ENCODE results near the gene APBA2.

APBA2 gene

DNA sequence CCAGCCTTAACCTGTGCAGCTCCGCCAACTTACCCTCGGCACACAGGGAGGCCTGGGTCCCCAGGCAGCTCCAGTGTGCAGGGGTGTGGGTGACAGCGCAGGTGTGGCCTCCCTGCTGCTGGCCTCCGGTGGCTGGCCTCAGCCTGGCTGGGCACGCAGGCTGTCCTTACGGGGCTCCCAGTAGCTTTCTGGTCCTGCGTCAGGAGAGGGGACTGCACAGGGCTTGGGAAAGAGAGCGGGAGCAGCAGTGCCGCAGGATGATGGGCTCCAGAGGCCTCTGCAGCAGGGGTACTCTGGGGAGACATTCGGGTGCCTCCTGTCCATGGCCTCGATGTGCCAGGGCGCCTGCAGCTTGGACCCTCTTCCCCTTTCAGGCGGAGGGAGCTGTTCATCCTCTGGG lies 9.4 kb downstream of the APBA2 start:
- in situ Hi-C loops (cut with MboI; ENCODE audit: low sequenced_read_pairs), result no loop called here

DNA sequence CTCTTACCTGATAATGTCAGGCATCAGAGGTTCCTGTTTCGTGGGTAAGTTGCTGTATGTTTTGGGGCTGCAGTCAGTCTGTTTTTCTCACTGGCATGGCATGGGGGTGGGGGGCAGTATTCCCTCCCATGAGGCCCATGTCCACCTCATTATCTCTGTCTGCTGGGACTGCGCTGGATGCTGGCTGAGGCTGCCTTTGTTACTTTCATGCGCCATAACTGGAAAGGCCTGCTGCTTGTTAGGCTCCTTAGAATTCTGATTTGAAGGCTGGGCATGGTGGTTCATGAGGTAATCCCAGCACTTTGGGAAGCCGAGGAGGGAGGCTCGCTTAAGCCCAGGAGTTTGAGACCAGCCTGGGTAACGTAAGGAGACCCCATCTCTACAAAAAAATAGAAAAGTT lies 9.8 kb downstream of the APBA2 start:
- in situ Hi-C loops (cut with MboI; ENCODE audit: low sequenced_read_pairs), result no loop called here

- in situ Hi-C loops (cut with MboI; ENCODE audit: low sequenced_read_pairs), result no loop called here
Observed at GRCh38 chr15:28896951-28897350, 11.2 kb downstream of the APBA2 start.

DNA sequence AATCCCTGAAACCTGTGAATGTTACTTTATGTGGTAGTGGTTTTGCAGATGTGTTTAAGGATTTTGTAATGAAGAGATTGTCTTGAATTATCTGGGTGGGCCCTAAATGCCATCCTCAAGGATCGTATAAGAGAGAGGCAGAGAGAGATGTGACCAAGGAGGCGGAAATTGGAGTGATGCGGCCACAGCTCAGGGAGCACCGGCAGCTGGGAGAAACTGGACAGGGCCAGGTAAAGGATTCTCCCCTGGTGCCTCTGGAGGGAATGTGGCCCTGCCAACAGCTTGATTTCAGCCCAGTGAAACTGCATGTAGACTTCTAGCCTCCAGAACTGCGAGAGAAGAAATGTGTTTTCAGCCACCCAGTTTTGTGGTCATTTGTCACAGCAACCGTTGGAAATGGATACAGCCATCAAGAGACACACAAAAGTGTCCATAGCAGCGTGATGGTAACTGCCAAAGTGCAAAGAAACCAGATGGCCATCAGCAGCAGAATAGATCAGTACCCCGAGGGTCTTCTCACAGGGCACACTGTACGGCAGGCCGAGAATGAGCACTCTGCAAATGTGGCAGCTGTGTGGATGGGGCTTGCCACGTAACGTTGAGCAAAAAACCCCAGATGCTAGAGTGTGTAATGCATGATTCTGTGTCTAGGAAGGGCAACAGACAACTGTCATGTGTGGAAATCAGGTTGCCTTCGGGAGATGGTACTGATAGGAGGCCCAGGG lies 12.2 kb downstream of the APBA2 start:
- in situ Hi-C loops (cut with MboI; ENCODE audit: low sequenced_read_pairs), result no loop called here

DNA sequence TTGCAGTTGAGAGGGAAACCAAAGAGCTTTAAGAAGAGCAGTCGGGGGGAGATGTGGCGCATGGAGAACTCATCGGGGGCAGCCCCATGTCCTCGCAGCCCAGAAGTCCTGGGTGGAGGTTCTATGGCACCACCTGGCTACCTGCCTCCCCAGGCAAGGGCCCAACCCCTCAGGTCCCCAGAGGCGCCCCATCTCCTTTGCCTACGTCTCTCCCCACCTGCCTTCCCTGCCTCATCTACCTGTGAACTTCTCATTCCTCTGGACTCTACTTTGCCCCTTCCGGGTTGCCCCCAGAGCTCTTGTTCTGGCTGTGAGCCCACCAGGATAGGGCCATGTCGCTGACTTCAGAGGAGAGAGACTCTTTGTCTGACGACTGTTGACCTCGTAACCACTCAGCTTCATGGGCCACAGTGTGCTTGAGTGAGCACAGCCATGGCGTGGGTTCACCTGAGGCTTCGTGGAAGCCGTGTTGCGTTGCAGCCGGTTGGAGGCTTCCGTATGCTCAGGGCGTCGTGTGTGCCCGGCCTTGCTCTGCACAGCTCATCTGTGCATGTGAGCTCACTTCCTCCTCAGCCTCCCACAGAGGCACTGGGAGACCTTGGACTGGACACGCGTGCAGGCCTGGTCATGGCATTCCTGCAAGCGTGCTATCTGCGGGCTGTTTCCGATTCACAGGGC lies 13.4 kb downstream of the APBA2 start:
- in situ Hi-C loops (cut with MboI; ENCODE audit: low sequenced_read_pairs), result no loop called here

DNA sequence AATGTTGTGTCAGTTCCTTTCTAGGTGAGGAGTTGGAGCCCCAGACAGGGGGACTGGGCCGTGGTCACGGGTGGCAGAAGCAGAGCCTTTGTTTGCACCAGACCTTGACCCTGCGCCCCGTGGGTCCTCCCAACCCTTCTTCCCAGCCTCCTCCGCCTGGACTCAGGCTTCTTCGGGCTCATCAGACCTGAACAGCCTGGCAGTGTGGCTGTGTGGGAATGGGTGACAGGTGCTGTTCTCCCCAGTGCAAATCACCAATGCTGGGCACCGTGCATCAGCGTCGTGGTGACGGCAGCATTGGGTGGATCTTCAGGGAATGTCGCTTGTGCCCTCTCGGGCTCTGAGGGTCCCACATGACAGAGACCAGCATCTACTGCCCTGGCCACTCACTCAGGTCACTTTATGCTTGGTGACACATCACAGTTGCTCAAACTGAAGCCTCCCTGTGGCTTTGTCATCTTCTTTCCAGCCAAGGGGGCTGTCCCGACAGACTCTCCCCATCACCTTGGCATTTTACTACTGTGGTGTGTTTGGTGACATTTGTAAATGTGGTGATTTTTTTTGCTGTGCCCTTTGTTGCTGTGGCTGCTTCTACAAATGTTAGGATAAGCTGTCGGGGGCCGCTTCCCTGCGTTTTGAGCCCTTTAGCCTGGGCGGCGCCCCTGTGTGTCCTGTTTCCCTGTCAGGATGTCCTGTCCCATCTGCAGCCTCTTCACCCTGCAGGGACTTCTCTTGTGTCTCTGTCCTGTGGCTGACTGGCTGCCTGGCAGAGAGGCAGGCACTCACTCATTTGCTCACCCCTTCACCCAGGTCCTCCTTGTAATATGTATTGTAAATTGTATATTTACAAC lies 14.5 kb downstream of the APBA2 start:
- in situ Hi-C loops (cut with MboI; ENCODE audit: low sequenced_read_pairs), result no loop called here

DNA sequence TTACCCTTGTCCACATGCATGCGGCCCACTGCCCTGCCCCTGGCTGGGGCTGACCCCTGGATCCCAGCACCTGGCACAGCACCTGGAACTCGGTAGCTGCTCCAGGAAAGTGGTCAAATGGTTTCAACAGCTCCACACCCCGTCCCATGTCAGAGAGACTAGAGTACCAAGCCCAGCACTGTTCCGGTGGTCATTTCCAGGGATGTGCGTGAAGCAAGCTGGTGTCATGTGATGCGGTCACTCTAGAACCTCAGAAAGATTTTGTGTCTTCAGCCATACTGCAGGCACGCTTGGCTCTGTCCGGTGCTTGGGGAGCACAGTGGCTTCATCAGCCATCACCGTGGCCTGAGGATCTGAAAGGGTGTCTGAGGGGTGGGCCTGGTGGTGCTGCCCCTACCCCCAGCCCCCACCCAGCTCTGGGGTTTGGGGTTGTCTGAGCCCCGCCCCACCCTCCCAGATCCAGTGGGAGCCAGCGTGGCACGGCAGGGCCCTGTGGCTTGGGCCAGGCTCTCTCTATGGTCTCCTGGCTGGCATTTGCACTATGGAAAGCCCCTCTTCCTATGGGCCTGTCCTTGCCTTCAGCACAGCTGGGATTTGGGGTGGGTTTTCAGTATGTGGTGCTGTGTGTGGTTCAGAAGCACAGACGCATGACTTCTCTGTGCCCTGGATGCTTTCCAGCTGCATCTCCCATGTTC lies 15.3 kb downstream of the APBA2 start:
- in situ Hi-C loops (cut with MboI; ENCODE audit: low sequenced_read_pairs), result no loop called here

GRCh38 chr15:28901587-28901980 lies 15.8 kb downstream of the APBA2 start:
- in situ Hi-C loops (cut with MboI; ENCODE audit: low sequenced_read_pairs), result no loop called here

DNA sequence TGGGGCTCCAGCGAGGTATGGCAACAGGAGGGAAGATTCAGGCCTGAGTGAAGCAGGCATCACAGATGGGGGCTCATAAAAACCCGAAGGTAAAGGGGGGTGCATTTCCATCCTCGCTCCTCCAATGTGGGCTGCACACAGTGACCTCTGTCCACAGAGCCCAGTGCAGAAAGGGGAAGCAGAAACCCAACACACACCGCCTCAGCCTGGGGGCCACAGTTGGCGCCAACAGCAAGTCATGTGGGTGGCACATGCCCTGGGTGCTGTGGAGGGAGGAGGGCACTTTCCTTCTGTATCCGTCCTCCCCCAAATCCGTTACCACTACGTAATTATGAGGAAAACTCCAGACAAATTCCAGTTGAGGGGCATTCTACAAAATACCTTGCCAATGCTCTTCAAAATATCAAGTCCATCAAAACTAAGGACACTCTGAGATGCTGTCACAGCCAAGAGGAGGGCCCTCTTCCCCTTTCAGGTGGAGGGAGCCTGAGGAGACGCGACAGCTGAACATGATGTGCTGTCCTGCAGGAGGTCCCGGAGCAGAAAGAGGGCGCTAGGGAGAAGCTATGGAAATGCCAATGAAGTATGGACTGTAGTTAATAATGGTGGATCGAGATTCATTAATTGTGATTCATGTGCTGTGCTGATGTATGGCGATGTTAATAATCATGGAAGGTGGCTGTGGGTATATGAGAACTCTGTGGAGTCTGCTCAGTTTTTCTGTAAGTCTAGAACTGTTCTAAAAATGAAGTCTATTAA lies 16.4 kb downstream of the APBA2 start:
- in situ Hi-C loops (cut with MboI; ENCODE audit: low sequenced_read_pairs), result no loop called here

DNA sequence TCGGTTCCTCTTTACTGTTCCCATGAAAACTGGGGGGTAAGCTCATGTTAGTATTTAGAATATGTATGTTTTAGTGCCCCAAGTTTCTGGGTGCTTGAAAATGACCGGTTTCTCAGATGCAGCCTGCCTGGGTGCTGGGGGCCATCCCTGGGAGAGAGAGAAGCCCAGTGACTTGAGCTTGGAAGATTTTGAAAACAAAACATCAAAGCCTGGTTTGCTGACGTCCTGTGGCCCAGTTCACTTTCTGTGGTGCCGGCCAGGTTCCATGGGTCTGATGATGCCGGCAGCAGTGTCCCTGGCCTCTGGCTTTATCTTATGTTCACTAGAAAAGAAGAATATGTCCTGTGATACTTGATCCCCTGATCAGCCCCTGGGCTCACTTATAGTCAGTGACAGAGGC lies 17.1 kb downstream of the APBA2 start:
- in situ Hi-C loops (cut with MboI; ENCODE audit: low sequenced_read_pairs), result no loop called here

GRCh38 chr15:28903555-28903954 lies 17.8 kb downstream of the APBA2 start:
- in situ Hi-C loops (cut with MboI; ENCODE audit: low sequenced_read_pairs), result no loop called here

- in situ Hi-C loops (cut with MboI; ENCODE audit: low sequenced_read_pairs), result no loop called here
Observed at GRCh38 chr15:28904003-28904402, 18.2 kb downstream of the APBA2 start.

DNA sequence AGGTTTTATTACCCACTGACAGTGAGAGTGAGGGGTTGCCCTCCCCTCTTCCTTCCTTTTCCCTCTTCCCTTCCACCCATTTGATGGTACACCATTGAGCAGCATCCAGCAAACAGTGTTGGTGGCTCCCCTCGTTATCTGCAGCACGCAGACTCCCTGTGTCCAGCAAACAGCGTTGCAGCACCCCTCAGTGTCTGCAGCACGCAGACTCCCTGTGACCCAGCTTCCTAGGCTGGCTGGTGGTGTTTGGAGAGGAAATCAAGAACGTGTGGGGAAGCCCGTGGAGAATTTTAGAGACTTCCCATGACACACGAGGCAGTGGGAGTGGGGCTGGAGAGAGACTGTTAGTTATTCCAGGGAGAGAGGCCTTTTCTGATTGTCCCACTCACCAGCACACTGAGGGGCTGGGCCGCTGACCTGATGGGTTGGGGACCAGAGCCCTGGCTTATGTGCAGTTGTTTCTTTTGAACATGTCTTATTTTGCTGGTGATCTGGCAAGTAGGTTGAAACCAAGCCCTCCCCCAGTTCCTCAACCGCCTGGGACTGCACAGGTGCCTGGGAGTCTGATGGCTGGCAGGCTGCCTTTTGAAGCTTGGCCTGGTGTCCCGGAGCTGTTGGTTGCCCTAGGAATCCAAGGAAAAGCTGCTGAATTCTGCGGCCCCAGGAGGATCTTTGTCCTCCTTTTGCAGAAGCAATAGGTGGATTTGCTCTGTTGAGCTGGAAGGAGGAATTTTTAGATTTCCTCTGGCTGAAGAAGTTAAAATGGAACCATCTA lies 19.0 kb downstream of the APBA2 start:
- in situ Hi-C loops (cut with MboI; ENCODE audit: low sequenced_read_pairs), result no loop called here

- in situ Hi-C loops (cut with MboI; ENCODE audit: low sequenced_read_pairs), result no loop called here
Observed at GRCh38 chr15:28907338-28907960, 21.7 kb downstream of the APBA2 start.

GRCh38 chr15:28909958-28910500 lies 24.3 kb downstream of the APBA2 start:
- in situ Hi-C loops (cut with MboI; ENCODE audit: low sequenced_read_pairs), result no loop called here

- in situ Hi-C loops (cut with MboI; ENCODE audit: low sequenced_read_pairs), result no loop called here
Observed at GRCh38 chr15:28911310-28911931, 25.6 kb downstream of the APBA2 start.

DNA sequence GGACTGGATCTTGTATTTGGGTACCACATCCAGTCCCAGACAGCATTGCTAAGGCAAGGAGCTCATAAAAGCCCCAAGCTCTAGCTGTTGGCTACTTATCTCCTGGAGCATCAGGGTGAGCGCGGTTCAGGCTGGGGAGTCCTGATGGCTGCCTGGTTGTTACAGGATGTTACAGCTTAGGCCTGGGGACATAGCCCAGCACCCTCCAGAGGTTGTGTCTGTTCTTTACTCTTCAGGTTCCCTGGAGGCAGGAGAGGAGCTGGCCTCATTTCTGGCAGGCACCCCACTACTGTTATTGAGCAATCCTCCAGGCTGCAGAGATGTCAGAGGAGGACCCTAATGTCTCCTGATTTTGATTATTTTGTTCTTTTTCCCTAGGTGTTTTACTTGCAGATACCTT lies 26.6 kb downstream of the APBA2 start:
- in situ Hi-C loops (cut with MboI; ENCODE audit: low sequenced_read_pairs), result no loop called here

- in situ Hi-C loops (cut with MboI; ENCODE audit: low sequenced_read_pairs), result no loop called here
Observed at GRCh38 chr15:28913171-28913765, 27.5 kb downstream of the APBA2 start.

All from HL-60/S4 treated with retinoic acid at 250 ng/mL for 4 days and 3 days (cell line).